ENCODE data around the gene PHACTR4. TPM values are rescaled to one million over a fixed set of nuclear protein-coding genes. Genes with fewer than 3 reads are reported as not detected.

Gene PHACTR4
- total and polyA plus RNA-seq, 2 of the 8 experiments (the other 6 are each of a cell fraction or from before 2014, with no cell fraction given) = 23.7 to 57.8 TPM

DNA sequence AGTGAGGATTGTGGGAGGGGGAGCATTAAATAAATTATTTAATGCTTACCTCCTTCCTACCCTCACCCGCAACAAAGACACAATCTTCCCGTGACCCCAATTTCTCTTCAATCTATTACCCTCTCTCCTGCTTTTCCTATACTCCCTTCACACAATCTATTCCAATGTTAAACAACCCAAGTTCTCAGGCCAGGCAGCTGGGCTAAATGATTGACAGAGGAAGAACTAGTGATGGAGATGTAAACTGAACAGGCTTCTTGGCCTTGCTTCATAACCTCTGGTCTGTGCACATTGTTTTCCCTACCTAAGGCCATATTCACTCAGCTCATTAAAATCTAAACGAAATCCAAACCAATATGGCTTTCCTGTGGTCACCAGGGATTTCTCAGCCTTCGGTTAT lies 132.4 kb downstream of the PHACTR4 start (continued):
- TF ChIP-seq CHD7 (IDR thresholded peaks at IDR 0.05; ENCODE audit: insufficient replicate concordance, low read length) (no peak), RBBP5 (IDR thresholded peaks at IDR 0.05; ENCODE audit: borderline replicate concordance, low read depth, low read length) (no peak), ZNF274 (IDR thresholded peaks at IDR 0.05; ENCODE audit: borderline replicate concordance, extremely low read depth, low read length) (no peak), CBX8 (IDR thresholded peaks at IDR 0.05; ENCODE audit: borderline replicate concordance, low read depth, low read length) (no peak), GTF2F1 (IDR thresholded peaks at IDR 0.05; ENCODE audit: borderline replicate concordance, low read depth, low read length) (no peak), JUND (IDR thresholded peaks at IDR 0.05; ENCODE audit: low read length) (no peak), TAF7 (optimal IDR thresholded peaks at IDR 0.05; ENCODE audit: borderline replicate concordance, low read depth, low read length) (no peak), BACH1 (IDR thresholded peaks at IDR 0.05; ENCODE audit: low read length) (no peak), RXRA (IDR thresholded peaks at IDR 0.05; ENCODE audit: insufficient read depth, low read depth, low read length) (no peak), GABPA (IDR thresholded peaks at IDR 0.05; ENCODE audit: borderline replicate concordance, insufficient read depth, low read length) (no peak)
- TF ChIP-seq, protein P1, sequence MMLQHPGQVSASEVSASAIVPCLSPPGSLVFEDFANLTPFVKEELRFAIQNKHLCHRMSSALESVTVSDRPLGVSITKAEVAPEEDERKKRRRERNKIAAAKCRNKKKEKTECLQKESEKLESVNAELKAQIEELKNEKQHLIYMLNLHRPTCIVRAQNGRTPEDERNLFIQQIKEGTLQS (IDR thresholded peaks at IDR 0.05; ENCODE audit: insufficient read depth, low read depth, low read length) = no peak

All from H1 (cell line).